HG03521 (cell line): Measurements from ENCODE around the gene NECAB3.

Source experiments
- ATAC-seq: cut with Tn5 transposase; IDR thresholded peaks from one replicate; pipeline ENCODE4 v1.9.1; 2021; ENCODE audit warnings: mild to moderate bottlenecking, moderate library complexity; ENCODE audit not compliant: unreplicated experiment

Gene NECAB3

GRCh38 chr20:33697129-33697528 lies 22.9 kb upstream of the NECAB3 start:
- ATAC-seq = no peak

- no peak for ATAC-seq
Observed at GRCh38 chr20:33696448-33696847, 22.2 kb upstream of the NECAB3 start.

GRCh38 chr20:33694639-33695012 lies 20.4 kb upstream of the NECAB3 start:
- no peak for ATAC-seq

GRCh38 chr20:33693741-33694638 lies 19.8 kb upstream of the NECAB3 start:
- no peak for ATAC-seq

- ATAC-seq = no peak
Observed at GRCh38 chr20:33693289-33693688, 19.1 kb upstream of the NECAB3 start.

GRCh38 chr20:33689973-33690372 lies 15.7 kb upstream of the NECAB3 start:
- ATAC-seq = no peak

- ATAC-seq = no peak
Observed at GRCh38 chr20:33689493-33689892, 15.3 kb upstream of the NECAB3 start.

- ATAC-seq = no peak
Observed at GRCh38 chr20:33688938-33689424, 14.8 kb upstream of the NECAB3 start.

- no peak for ATAC-seq
Observed at GRCh38 chr20:33687993-33688937, 14.0 kb upstream of the NECAB3 start.

GRCh38 chr20:33687370-33687915 lies 13.2 kb upstream of the NECAB3 start:
- no peak for ATAC-seq

- no peak for ATAC-seq
Observed at GRCh38 chr20:33686984-33687366, 12.7 kb upstream of the NECAB3 start.

- ATAC-seq = peak; percentile 87
Observed at GRCh38 chr20:33686100-33686983, 12.1 kb upstream of the NECAB3 start, which contains the start of gene E2F1. TSS of gene E2F1 (minus strand) at chr20:33686385. CDS start at chr20:33686264, 121 bp downstream.

GRCh38 chr20:33685328-33686099 lies 11.3 kb upstream of the NECAB3 start:
- ATAC-seq = peak; percentile 22

- no peak for ATAC-seq
Observed at GRCh38 chr20:33684533-33685327, 10.5 kb upstream of the NECAB3 start.

- ATAC-seq = no peak
Observed at GRCh38 chr20:33681728-33682353, 7.6 kb upstream of the NECAB3 start.

GRCh38 chr20:33681288-33681687 lies 7.1 kb upstream of the NECAB3 start:
- ATAC-seq = no peak

GRCh38 chr20:33680686-33681085 lies 6.5 kb upstream of the NECAB3 start:
- ATAC-seq = no peak
